Karpas-422 (cell line): ENCODE data around the gene DHX16. TPM values are rescaled to one million over a fixed set of nuclear protein-coding genes. Genes with fewer than 3 reads are reported as not detected.

Experiments used
- DNase-seq: peaks from one replicate; pipeline ENCODE4 v3.0.0-alpha.2; 2015
- H2AFZ ChIP-seq: fragments of 200-600 bp; sonication (generic); 2 replicates; pipeline ENCODE4 v1.6.1; 2014; ENCODE audit warnings: antibody characterized with exemption, low read length, mixed read lengths
- H3K27ac ChIP-seq: fragments of 200-600 bp; sonication (generic); 2 replicates; pipeline ENCODE4 v1.5.1; 2014; ENCODE audit warnings: mild to moderate bottlenecking, low read length, moderate library complexity
- H3K27me3 ChIP-seq: fragments of 200-600 bp; sonication (generic); 2 replicates; pipeline ENCODE4 v1.6.1; 2014; ENCODE audit warnings: low read length, mixed read lengths
- H3K36me3 ChIP-seq: fragments of 200-600 bp; sonication (generic); 2 replicates; pipeline ENCODE4 v1.6.1; 2014; ENCODE audit warnings: low read length, mixed read lengths; ENCODE audit not compliant: insufficient read depth
- H3K4me1 ChIP-seq: fragments of 200-600 bp; sonication (generic); 2 replicates; pipeline ENCODE4 v1.6.1; 2014; ENCODE audit warnings: mild to moderate bottlenecking, low read length, mixed read lengths
- H3K4me2 ChIP-seq: fragments of 200-600 bp; sonication (generic); 2 replicates; pipeline ENCODE4 v1.6.1; 2014; ENCODE audit warnings: low read length, low read depth, mild to moderate bottlenecking; ENCODE audit not compliant: poor library complexity, severe bottlenecking
- H3K4me3 ChIP-seq: fragments of 200-600 bp; sonication (generic); 2 replicates; pipeline ENCODE4 v1.5.1; 2014; ENCODE audit warnings: mild to moderate bottlenecking, antibody characterized with exemption, low read length, mixed read lengths
- H3K79me2 ChIP-seq: fragments of 200-600 bp; sonication (generic); 2 replicates; pipeline ENCODE4 v1.6.1; 2014; ENCODE audit warnings: mild to moderate bottlenecking, low read length, mixed read lengths
- H3K9ac ChIP-seq: fragments of 200-600 bp; sonication (generic); 2 replicates; pipeline ENCODE4 v1.6.0; 2014; ENCODE audit warnings: low read length
- H3K9me2 ChIP-seq: fragments of 200-600 bp; sonication (generic), shearing (Covaris generic); replicated peaks from 2 replicates; pipeline ENCODE4 v1.6.0; 2014; ENCODE audit warnings: mild to moderate bottlenecking, low read length, moderate library complexity; ENCODE audit not compliant: insufficient read depth
- H3K9me3 ChIP-seq: fragments of 300-700, 200-600 bp; sonication (generic); 2 replicates; pipeline ENCODE4 v1.6.1; 2014; ENCODE audit warnings: low read length, mixed read lengths
- H4K20me1 ChIP-seq: fragments of 200-600 bp; sonication (generic); 2 replicates; pipeline ENCODE4 v1.6.1; 2014; ENCODE audit warnings: mild to moderate bottlenecking, antibody characterized with exemption, low read length, low read depth; ENCODE audit not compliant: insufficient read depth
- total RNA-seq: library from RNA; depleted of rRNA; stranded (reverse); fragments of >200 nt; shearing (Covaris generic); gene quantifications from 2 replicates; pipeline ENCODE4 v1.2.3, GENCODE V29; 2014; ENCODE audit warnings: low replicate concordance

The DHX16 gene
- total RNA-seq, 1 experiment from 2014 or later = 26.5 TPM

- Histone ChIP-seq H3K36me3 (peaks cover 16% of the 10 kb centered on the region), H3K4me1 (peaks cover 33% of the 10 kb centered on the region), H2AFZ (no peak within 1 kb of the TSS; the same call in 1 of the 2 replicates), H3K4me2 (peak within 1 kb of the TSS; percentile 98), H4K20me1 (peaks cover 9% of the 10 kb centered on the region), H3K27me3 (no peaks in the 10 kb centered on the region), H3K9ac (peak within 1 kb of the TSS; percentile 89), H3K79me2 (peaks cover 48% of the 10 kb centered on the region), H3K4me3 (peak within 1 kb of the TSS; percentile 98), H3K27ac (peak within 1 kb of the TSS; percentile 99), H3K9me2 (no peaks in the 10 kb centered on the region), H3K9me3 (no peaks in the 10 kb centered on the region)
- peak; percentile 100 for DNase-seq
Measured at GRCh38 chr6:30717129-30717844, 44.5 kb upstream of the DHX16 start, which contains the start of gene MDC1. TSS of gene MDC1 (minus strand) at chr6:30717281. CDS start at chr6:30715175, 2,106 bp downstream.

- peaks cover 43% of the 10 kb centered on the region for H3K79me2 ChIP-seq
- H3K36me3 ChIP-seq = peaks cover 14% of the 10 kb centered on the region
Measured at GRCh38 chr6:30716879-30717128, 44.0 kb upstream of the DHX16 start.

GRCh38 chr6:30714263-30714662, 41.5 kb upstream of the DHX16 start:
- Histone ChIP-seq H3K9me3 (no peaks in the 10 kb centered on the region), H3K27me3 (no peaks in the 10 kb centered on the region), H3K4me3 (no peak overlapping the region), H3K27ac (no peak overlapping the region), H2AFZ (no peak overlapping the region), H3K9me2 (no peaks in the 10 kb centered on the region), H4K20me1 (no peaks in the 10 kb centered on the region), H3K4me1 (peaks cover 20% of the 10 kb centered on the region), H3K36me3 (peaks cover 14% of the 10 kb centered on the region), H3K4me2 (no peak overlapping the region), H3K79me2 (peaks cover 27% of the 10 kb centered on the region), H3K9ac (no peak overlapping the region)
- peak; percentile 34 for DNase-seq

More at GRCh38 chr6:30716879-30717128, 44.0 kb upstream of the DHX16 start:
- peaks cover 28% of the 10 kb centered on the region for H3K4me1 ChIP-seq
- no peak overlapping the region; the same call in 1 of the 2 replicates for H2AFZ ChIP-seq
- peak overlapping the region; percentile 98 for H3K4me2 ChIP-seq
- H3K27ac ChIP-seq = peak overlapping the region; percentile 89
- no peaks in the 10 kb centered on the region for H3K9me2 ChIP-seq
- H3K9me3 ChIP-seq = no peaks in the 10 kb centered on the region
- peak overlapping the region; percentile 89 for H3K4me3 ChIP-seq
- H4K20me1 ChIP-seq = peaks cover 4% of the 10 kb centered on the region
- peak overlapping the region; percentile 87 for H3K9ac ChIP-seq
- H3K27me3 ChIP-seq = no peaks in the 10 kb centered on the region
- no peak for DNase-seq

- no peaks in the 10 kb centered on the region for H3K27me3 ChIP-seq
- no peak overlapping the region for H2AFZ ChIP-seq
- peaks cover 11% of the 10 kb centered on the region for H3K4me1 ChIP-seq
- no peak overlapping the region for H3K4me2 ChIP-seq
- no peaks in the 10 kb centered on the region for H3K9me3 ChIP-seq
- H3K4me3 ChIP-seq = no peak overlapping the region
- peaks cover 12% of the 10 kb centered on the region for H3K79me2 ChIP-seq
- no peak overlapping the region for H3K27ac ChIP-seq
- H3K9me2 ChIP-seq = no peaks in the 10 kb centered on the region
- no peak overlapping the region for H3K9ac ChIP-seq
- peak; percentile 37 for DNase-seq
- no peaks in the 10 kb centered on the region for H4K20me1 ChIP-seq
- H3K36me3 ChIP-seq = peaks cover 14% of the 10 kb centered on the region
Measured at GRCh38 chr6:30712441-30712945, 39.7 kb upstream of the DHX16 start.

GRCh38 chr6:30711758-30712380, 39.1 kb upstream of the DHX16 start:
- Histone ChIP-seq H3K79me2 (peaks cover 11% of the 10 kb centered on the region), H3K9me2 (no peaks in the 10 kb centered on the region), H3K4me3 (no peak overlapping the region), H3K9ac (no peak overlapping the region), H3K27ac (no peak overlapping the region), H3K36me3 (peaks cover 14% of the 10 kb centered on the region), H4K20me1 (no peaks in the 10 kb centered on the region), H3K4me1 (peaks cover 11% of the 10 kb centered on the region), H3K27me3 (no peaks in the 10 kb centered on the region), H2AFZ (no peak overlapping the region), H3K9me3 (no peaks in the 10 kb centered on the region), H3K4me2 (no peak overlapping the region)
- DNase-seq = peak; percentile 28

- no peak overlapping the region for H3K27ac ChIP-seq
- H3K36me3 ChIP-seq = peaks cover 10% of the 10 kb centered on the region
- H3K9me2 ChIP-seq = no peaks in the 10 kb centered on the region
- no peak overlapping the region for H2AFZ ChIP-seq
- no peaks in the 10 kb centered on the region for H4K20me1 ChIP-seq
- H3K4me3 ChIP-seq = no peak overlapping the region
- no peaks in the 10 kb centered on the region for H3K9me3 ChIP-seq
- no peaks in the 10 kb centered on the region for H3K4me1 ChIP-seq
- H3K9ac ChIP-seq = no peak overlapping the region
- peak; percentile 20 for DNase-seq
- no peak overlapping the region for H3K4me2 ChIP-seq
- no peaks in the 10 kb centered on the region for H3K27me3 ChIP-seq
- H3K79me2 ChIP-seq = no peaks in the 10 kb centered on the region
Measured at GRCh38 chr6:30709101-30709868, 36.5 kb upstream of the DHX16 start.

GRCh38 chr6:30707281-30707850, 34.6 kb upstream of the DHX16 start:
- no peak overlapping the region for H3K27ac ChIP-seq
- H3K79me2 ChIP-seq = no peaks in the 10 kb centered on the region
- H3K27me3 ChIP-seq = no peaks in the 10 kb centered on the region
- H3K36me3 ChIP-seq = peaks cover 5% of the 10 kb centered on the region
- H3K9ac ChIP-seq = no peak overlapping the region
- no peaks in the 10 kb centered on the region for H4K20me1 ChIP-seq
- no peaks in the 10 kb centered on the region for H3K9me3 ChIP-seq
- no peak overlapping the region for H3K4me3 ChIP-seq
- H3K9me2 ChIP-seq = no peaks in the 10 kb centered on the region
- H3K4me1 ChIP-seq = no peaks in the 10 kb centered on the region
- no peak overlapping the region for H2AFZ ChIP-seq
- DNase-seq = peak; percentile 28
- H3K4me2 ChIP-seq = no peak overlapping the region

GRCh38 chr6:30705620-30706019, 32.8 kb upstream of the DHX16 start:
- no peak for DNase-seq
- no peak overlapping the region for H3K9ac ChIP-seq
- no peak overlapping the region for H3K27ac ChIP-seq
- no peaks in the 10 kb centered on the region for H3K27me3 ChIP-seq
- no peaks in the 10 kb centered on the region for H3K79me2 ChIP-seq
- H3K4me2 ChIP-seq = no peak overlapping the region
- H3K4me1 ChIP-seq = no peaks in the 10 kb centered on the region
- no peaks in the 10 kb centered on the region for H3K9me3 ChIP-seq
- H3K36me3 ChIP-seq = no peaks in the 10 kb centered on the region; the same call in 1 of the 2 replicates
- no peaks in the 10 kb centered on the region for H4K20me1 ChIP-seq
- H3K9me2 ChIP-seq = no peaks in the 10 kb centered on the region
- H3K4me3 ChIP-seq = no peak overlapping the region
- no peak overlapping the region for H2AFZ ChIP-seq
